ELR (cell line): ENCODE measurements around the gene KNSTRN.

ENCODE experiments used
- DNase-seq: peaks from one replicate; pipeline ENCODE4 v3.0.0-alpha.2; 2015; ENCODE audit warnings: low read depth

The KNSTRN gene

GRCh38 chr15:40366457-40367370 lies 15.8 kb upstream of the KNSTRN start:
- DNase-seq = no peak

- DNase-seq = no peak
Measured at GRCh38 chr15:40367371-40367685, 15.2 kb upstream of the KNSTRN start.

GRCh38 chr15:40367686-40368611 lies 14.6 kb upstream of the KNSTRN start:
- DNase-seq = peak; percentile 91

GRCh38 chr15:40368719-40369473 lies 13.6 kb upstream of the KNSTRN start:
- DNase-seq = no peak

- no peak for DNase-seq
Measured at GRCh38 chr15:40369474-40369869, 13.0 kb upstream of the KNSTRN start.

- no peak for DNase-seq
Measured at GRCh38 chr15:40369971-40370370, 12.6 kb upstream of the KNSTRN start.

- peak; percentile 40 for DNase-seq
Measured at GRCh38 chr15:40372981-40373380, 9.5 kb upstream of the KNSTRN start.

GRCh38 chr15:40377606-40378005 lies 4.9 kb upstream of the KNSTRN start:
- DNase-seq = no peak

- no peak for DNase-seq
Measured at GRCh38 chr15:40379374-40379773, 3.1 kb upstream of the KNSTRN start.

- peak; percentile 96 for DNase-seq
Measured at GRCh38 chr15:40379853-40380252, 2.7 kb upstream of the KNSTRN start.

- no peak for DNase-seq
Measured at GRCh38 chr15:40380636-40381035, 1.9 kb upstream of the KNSTRN start.

- DNase-seq = no peak
Measured at GRCh38 chr15:40381818-40382529, 547 bp upstream of the KNSTRN start.

GRCh38 chr15:40386480-40386879 lies 4.0 kb downstream of the KNSTRN start:
- no peak for DNase-seq

GRCh38 chr15:40388941-40389823 lies 6.7 kb downstream of the KNSTRN start:
- no peak for DNase-seq

GRCh38 chr15:40389824-40390595 lies 7.5 kb downstream of the KNSTRN start:
- no peak for DNase-seq

GRCh38 chr15:40392986-40393948 lies 10.7 kb downstream of the KNSTRN start:
- DNase-seq = no peak

GRCh38 chr15:40397688-40398412 lies 15.3 kb downstream of the KNSTRN start:
- no peak for DNase-seq

GRCh38 chr15:40398413-40398873 lies 15.9 kb downstream of the KNSTRN start:
- DNase-seq = no peak
